ENCODE results near the gene HOXD13. TPM values are rescaled to one million over a fixed set of nuclear protein-coding genes. Genes with fewer than 3 reads are reported as not detected.

Gene HOXD13
- total RNA-seq, 4 donors from 2014 or later, result not detected

- intact Hi-C loops (cut with DNase I; ENCODE audit: low total_unique reads), result loop anchor here (10.0 kb wide), 1 partner anchor 1022 kb away; no protein-coding TSS in a partner anchor
- peak; percentile 76 to 90 for ATAC-seq
- in situ Hi-C loops (cut with MboI; ENCODE audit: low sequenced_read_pairs in 4 of 4), result loop anchor here in 3 of 4 donors (10.0 to 25.0 kb wide), 2 partner anchors 512 to 689 kb away; no protein-coding TSS in a partner anchor
- Histone ChIP-seq H3K27ac (peak within 1 kb of the TSS; percentile 32 to 84 (median 66)), H3K4me1 (peaks cover 9 to 14% of the 10 kb centered on the region in 2 donors), H3K27me3 (peaks cover 54 to 81% (median 71%) of the 10 kb centered on the region in 3 donors), H3K4me3 (peak within 1 kb of the TSS; percentile 60 to 73 (median 70)), H3K36me3 (no peaks in the 10 kb centered on the region), H3K9me3 (no peaks in the 10 kb centered on the region)
- peak in 1 of 2 donors; percentile 47 for TF ChIP-seq POLR2A (IDR thresholded peaks at IDR 0.05)
- TF ChIP-seq, protein P1, sequence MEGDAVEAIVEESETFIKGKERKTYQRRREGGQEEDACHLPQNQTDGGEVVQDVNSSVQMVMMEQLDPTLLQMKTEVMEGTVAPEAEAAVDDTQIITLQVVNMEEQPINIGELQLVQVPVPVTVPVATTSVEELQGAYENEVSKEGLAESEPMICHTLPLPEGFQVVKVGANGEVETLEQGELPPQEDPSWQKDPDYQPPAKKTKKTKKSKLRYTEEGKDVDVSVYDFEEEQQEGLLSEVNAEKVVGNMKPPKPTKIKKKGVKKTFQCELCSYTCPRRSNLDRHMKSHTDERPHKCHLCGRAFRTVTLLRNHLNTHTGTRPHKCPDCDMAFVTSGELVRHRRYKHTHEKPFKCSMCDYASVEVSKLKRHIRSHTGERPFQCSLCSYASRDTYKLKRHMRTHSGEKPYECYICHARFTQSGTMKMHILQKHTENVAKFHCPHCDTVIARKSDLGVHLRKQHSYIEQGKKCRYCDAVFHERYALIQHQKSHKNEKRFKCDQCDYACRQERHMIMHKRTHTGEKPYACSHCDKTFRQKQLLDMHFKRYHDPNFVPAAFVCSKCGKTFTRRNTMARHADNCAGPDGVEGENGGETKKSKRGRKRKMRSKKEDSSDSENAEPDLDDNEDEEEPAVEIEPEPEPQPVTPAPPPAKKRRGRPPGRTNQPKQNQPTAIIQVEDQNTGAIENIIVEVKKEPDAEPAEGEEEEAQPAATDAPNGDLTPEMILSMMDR (IDR thresholded peaks at IDR 0.05 in 4 of 5, conservative IDR thresholded peaks at IDR 0.05 in 1 of 5), result no peak
- peak; percentile 53 to 60 for DNase-seq
Measured at GRCh38 chr2:176122683-176123410, 30.3 kb downstream of the HOXD13 start, which contains the start of gene HOXD9. HOXD9 (plus strand) TSS chr2:176122719; CDS start chr2:176122769, 50 bp downstream.

DNA sequence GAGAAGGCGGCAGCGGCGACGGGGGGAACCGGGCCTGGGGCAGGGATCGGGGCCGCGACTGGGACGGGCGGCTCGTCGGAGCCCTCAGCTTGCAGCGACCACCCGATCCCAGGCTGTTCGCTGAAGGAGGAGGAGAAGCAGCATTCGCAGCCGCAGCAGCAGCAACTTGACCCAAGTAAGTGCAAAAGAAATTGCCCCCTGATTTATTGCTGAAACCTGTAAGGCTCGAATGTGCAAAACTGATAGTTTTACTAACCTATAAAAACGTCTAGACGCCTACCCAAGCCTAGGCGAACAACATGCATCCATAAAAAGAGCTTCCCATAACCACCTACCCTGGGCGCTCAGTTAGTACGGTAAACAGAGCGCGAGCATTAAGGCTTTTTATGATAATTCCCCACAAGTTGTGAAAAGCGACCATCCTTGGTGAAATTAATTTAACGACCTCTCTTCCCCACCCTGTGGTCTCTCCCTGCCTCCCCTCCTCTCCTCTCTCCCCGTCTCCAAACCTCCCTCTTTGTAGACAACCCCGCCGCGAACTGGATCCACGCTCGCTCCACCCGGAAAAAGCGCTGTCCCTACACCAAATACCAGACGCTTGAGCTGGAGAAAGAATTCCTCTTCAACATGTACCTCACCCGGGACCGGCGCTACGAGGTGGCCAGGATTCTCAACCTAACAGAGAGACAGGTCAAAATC, 31.0 kb downstream of the HOXD13 start:
- in situ Hi-C loops (cut with MboI; ENCODE audit: low sequenced_read_pairs in 4 of 4) (loop anchor here in 3 of 4 donors (10.0 to 25.0 kb wide), 2 partner anchors 511 to 689 kb away; no protein-coding TSS in a partner anchor), intact Hi-C loops (cut with DNase I; ENCODE audit: low total_unique reads) (loop anchor here (10.0 kb wide), 1 partner anchor 1021 kb away; no protein-coding TSS in a partner anchor)
- ATAC-seq (no peak), DNase-seq (no peak)
- Histone ChIP-seq H3K36me3 (no peaks in the 10 kb centered on the region), H3K4me1 (peaks cover 9 to 14% of the 10 kb centered on the region in 2 donors), H3K27ac (peak overlapping the region in 2 of 4 donors; percentile 75 to 84), H3K9me3 (no peaks in the 10 kb centered on the region), H3K4me3 (peak overlapping the region; percentile 60 to 73 (median 70)), H3K27me3 (peaks cover 47 to 81% (median 71%) of the 10 kb centered on the region in 3 donors)
- TF ChIP-seq, protein P1 (IDR thresholded peaks at IDR 0.05 in 4 of 5, conservative IDR thresholded peaks at IDR 0.05 in 1 of 5), result no peak
- TF ChIP-seq POLR2A (IDR thresholded peaks at IDR 0.05), result no peak

DNA sequence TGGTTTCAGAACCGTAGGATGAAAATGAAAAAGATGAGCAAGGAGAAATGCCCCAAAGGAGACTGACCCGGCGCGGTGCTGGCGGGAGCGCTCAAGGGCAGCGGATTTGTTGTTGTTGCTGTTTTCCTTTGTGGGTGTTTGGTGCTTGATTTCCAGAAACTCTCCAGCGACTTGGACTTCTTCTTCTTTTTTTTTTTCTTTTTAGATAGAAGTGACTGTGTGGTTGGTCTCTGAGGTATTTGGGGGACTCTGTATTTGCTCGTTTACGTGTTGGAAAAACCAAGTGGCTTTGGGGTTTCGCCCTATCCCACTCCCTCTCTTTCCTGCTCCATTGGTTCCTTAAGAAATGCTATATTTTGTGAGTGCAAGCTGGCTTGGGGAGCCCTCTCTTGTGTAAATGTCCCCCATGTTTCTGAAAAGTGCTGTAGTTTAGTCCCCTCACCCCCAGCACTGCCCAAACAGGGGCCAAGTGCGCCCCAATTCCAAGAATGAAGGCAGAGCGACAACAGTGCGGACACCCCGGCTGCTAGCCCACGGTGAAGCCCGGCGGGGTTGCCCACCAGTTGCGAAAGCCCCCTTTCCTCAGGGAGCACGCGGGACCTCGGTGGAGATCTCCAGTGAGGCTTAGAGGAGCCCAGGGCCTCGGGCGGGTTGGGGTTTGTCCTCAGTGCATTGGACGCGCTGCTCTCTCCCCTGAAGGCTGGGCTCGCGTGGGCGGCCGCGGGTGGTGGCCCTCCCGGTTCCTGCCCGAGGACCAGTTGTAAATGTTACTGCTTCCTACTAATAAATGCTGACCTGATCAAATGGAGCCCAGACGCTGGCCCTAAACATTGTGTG, 31.8 kb downstream of the HOXD13 start:
- in situ Hi-C loops (cut with MboI; ENCODE audit: low sequenced_read_pairs in 4 of 4) (loop anchor here in 3 of 4 donors (10.0 to 25.0 kb wide), 2 partner anchors 510 to 688 kb away; no protein-coding TSS in a partner anchor), intact Hi-C loops (cut with DNase I; ENCODE audit: low total_unique reads) (loop anchor here (10.0 kb wide), 1 partner anchor 1020 kb away; no protein-coding TSS in a partner anchor)
- peaks cover 6 to 11% of the 10 kb centered on the region in 2 donors for H3K4me1 ChIP-seq

More for the DNA sequence above, 31.8 kb downstream of the HOXD13 start:
- TF ChIP-seq, protein P1 (IDR thresholded peaks at IDR 0.05 in 4 of 5, conservative IDR thresholded peaks at IDR 0.05 in 1 of 5), result no peak
- TF ChIP-seq POLR2A (IDR thresholded peaks at IDR 0.05), result no peak
- Histone ChIP-seq H3K4me3 (peak overlapping the region in 2 of 4 donors; percentile 60 to 68), H3K9me3 (no peaks in the 10 kb centered on the region), H3K27me3 (peaks cover 39 to 80% (median 69%) of the 10 kb centered on the region in 3 donors), H3K27ac (no peak overlapping the region), H3K36me3 (no peaks in the 10 kb centered on the region)
- ATAC-seq, result no peak
- no peak for DNase-seq

All from gastrocnemius medialis (tissue), 4 donors.